ENCODE measurements around the gene CLDN10.
"Not testable (repeated sequence)": the region's sequence is repeated elsewhere in the genome, so short reads cannot be mapped to it uniquely, and the experiment has no call there.

The CLDN10 gene

DNA sequence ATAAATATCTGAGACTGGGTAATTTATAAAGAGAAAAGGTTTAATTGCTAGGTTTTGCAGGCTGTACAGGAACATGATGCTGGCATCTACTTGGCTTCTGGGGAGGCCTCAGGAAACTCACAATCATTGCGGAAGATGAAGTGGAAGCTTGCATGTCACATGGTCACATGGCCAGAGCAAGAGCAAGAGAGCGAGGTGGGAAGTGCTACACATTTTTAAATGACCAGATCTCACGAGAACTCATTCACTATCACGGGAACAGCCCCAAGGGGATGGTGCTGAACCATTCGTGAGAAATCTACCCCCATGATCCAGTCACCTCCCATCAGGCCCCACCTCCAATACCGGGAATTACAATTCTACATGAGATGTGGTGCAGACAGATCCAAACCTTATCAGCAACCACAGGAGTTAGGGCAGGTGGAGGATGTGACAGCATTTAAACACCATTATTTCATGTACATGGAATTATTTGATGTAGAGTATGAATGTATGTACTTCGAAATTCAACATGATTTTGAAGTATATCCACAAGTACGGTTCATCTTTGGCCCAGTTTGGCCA lies 10.5 kb upstream of the CLDN10 start:
- no peak for DNase-seq (ENCODE audit: low spot score)

- DNase-seq (ENCODE audit: low spot score) = no peak
These were observed 8.2 kb upstream of the CLDN10 start for GRCh38 chr13:95544293-95544692.

GRCh38 chr13:95546919-95547318 lies 5.6 kb upstream of the CLDN10 start:
- no peak for DNase-seq (ENCODE audit: low spot score)

- no peak for DNase-seq (ENCODE audit: low spot score)
These were observed 4.9 kb upstream of the CLDN10 start for GRCh38 chr13:95547531-95548167.

DNA sequence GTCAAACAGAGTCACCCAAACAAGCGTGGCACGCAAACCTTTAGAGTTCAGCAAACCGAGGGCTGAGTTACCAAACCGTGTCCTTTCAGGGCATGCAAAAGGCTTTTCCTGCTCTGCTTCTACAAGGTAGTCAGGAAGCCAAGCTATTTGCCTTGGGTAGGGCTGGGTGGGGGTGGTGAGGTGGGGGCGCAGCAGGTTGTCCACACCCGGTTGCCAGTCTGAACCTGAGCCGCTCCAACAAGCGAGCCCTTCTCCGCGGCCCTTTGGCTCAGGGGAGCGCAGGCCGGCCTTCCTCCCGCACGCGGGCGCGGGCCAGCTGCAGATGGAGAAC lies 347 bp upstream of the CLDN10 start:
- DNase-seq (ENCODE audit: low spot score) = no peak

DNA sequence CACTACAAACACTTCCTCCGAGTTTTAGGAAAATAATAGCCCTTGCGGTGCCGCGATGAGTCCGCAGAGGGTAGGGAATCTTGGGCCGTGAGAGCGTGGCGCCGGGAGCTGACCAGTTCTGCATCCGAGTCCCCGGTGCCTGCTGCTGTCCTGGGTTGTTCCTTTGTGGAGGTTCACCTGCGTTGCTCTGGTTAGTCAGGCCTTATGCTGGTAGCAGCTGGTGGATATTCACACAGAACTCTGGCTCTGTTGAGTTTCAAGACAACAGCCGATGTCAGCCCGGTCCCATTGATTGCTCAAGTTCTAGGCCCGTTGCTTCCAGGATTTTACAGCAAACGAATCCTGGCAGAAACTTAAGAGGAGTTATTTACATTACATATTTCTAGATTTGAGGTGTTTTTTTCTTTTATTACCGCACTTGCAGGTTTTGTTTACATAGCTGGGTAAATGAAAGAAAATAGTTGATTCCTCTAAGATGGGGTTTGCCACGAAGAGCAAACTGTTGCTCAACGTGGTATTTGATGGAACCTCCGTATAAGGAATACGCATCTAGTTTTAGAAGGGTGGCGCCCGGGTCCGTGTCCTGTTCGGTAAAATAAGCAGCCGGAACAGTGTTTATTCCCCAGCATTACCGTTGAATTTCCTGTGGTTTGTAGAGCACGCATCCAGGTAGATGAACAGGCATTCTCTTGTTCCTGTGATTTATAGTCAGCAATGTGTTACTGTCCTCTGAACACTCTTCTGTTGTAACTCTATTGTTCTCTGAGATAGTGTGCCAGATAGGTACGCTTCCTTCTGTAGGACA lies 1.3 kb downstream of the CLDN10 start:
- no peak for DNase-seq (ENCODE audit: low spot score)

GRCh38 chr13:95557013-95557412 lies 4.5 kb downstream of the CLDN10 start:
- DNase-seq (ENCODE audit: low spot score) = no peak

DNA sequence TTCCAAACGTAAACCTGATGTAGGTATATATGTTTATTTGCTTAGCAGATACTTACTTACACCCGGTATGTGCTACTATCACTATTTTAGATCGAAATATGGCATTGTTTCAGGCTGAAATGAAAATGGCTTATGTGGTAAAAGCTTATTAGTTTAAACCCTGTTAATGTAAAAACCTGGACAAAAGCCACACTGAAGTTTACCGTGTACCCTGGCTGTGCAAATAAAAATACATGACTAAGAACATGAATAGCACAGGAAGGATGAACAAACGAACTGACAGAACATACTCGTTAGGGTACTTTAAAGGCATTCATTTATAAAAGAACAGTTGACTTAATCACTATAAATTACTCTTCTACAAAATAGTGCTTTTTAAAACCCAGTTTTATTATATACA lies 6.6 kb downstream of the CLDN10 start:
- no peak for DNase-seq (ENCODE audit: low spot score)

- DNase-seq (ENCODE audit: low spot score) = no peak
These were observed 7.9 kb downstream of the CLDN10 start for GRCh38 chr13:95560387-95560786.

DNA sequence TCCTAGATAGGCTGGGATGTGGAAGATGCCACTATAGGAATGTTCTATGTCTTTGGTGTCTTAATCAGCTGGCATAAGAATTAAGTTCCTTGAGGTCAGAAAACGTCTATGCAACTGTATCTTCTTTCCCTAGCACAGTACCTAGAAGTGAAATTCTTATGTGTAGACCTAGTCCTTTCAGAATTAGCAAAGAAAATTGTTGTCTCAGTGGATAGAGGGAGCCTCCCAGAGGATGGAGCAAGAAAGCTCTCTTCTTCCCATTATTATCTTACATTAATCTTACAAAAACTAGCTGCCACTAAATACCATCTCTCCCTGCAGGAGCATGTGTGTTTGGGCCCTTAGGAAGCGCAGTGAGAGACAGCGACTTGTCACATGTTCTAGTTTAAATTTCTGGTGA lies 11.6 kb downstream of the CLDN10 start:
- no peak for DNase-seq (ENCODE audit: low spot score)

DNA sequence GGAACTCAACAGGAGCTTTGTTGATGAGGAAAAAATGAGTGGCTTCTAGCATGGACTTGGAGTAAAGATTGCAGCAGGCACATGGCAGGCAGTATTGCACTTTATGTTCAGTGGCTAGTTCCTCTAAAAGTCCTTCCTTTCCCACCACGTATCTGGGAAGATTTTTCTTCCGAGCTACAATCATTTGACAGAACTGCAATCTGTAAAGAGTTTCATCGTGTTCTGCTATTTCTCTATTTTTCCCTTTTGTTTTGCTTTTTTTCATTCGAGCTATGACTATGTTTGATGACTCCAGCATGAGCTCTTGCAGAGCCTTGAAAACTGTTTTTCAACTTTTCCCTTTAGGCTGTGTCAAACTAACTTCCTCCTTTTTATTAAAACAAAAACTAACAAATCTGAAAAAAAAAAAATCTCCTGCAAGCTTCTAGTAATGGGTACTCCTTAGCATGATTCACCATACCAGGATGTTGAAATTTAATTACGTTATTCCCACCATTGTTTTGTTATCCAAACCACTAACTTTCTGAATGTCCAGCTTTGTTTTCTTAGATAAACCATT lies 12.3 kb downstream of the CLDN10 start:
- peak; percentile 10 for DNase-seq (ENCODE audit: low spot score)

- DNase-seq (ENCODE audit: low spot score) = not testable (repeated sequence)
These were observed 13.2 kb downstream of the CLDN10 start for GRCh38 chr13:95565758-95566157.

GRCh38 chr13:95568131-95568530 lies 15.6 kb downstream of the CLDN10 start:
- no peak for DNase-seq (ENCODE audit: low spot score)

DNA sequence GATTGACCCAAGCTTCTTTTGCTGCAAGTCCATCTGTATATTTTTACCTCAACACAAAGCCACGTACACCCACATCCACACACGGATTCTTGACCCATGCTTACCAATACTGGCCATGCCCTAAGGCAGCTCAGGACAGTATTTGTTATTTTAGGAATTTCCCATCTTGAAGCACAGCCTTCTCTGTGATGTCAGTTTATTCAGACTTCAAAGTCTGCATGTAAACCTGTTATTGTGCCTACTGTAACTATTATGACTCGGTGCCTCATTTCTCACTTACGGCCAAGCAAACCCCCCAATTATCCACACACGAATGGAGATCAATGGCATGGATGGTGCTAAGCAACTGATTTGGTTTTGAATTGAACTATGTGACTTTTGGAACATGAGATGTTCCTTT lies 17.5 kb downstream of the CLDN10 start:
- no peak for DNase-seq (ENCODE audit: low spot score)

DNA sequence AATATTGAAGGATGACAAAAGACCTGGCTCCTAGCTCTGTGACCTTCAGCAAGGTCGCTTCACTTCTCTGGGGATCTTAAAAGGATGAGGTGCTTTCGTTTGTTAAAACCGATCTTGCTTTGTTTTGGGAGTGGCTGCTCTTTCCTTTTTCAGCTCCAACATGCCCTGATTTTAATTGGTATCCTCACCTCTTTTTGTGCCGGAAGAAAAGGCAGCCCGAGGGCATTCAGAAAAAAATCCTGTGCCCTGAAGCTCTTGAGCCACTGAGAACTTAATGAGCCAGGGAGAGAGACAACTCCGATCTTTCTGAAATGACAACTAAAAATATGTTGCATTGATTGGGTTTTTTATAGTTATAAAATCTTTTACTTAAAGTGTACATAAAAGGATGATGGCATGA lies 19.4 kb downstream of the CLDN10 start:
- DNase-seq (ENCODE audit: low spot score) = no peak

DNA sequence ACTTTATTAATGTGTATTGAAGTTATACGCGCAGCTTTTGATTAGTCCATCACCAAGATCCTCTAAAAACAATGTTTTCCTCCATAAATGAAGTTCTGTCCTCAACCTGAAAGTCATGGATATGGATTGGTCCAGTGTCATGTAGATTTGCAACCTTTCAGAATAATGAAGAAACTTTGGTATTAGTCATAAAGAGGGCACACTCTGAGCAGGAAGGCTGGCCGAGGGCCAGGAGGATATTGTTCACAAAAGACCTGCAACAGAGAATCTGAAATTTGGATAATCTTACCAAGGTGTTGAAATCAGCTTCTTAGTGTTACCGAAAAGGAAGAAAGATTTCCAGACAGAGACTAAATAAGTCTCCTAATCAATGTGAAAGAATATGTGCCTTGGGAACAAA lies 20.7 kb downstream of the CLDN10 start:
- no peak for DNase-seq (ENCODE audit: low spot score)

- no peak for DNase-seq (ENCODE audit: low spot score)
These were observed 26.8 kb downstream of the CLDN10 start for GRCh38 chr13:95579303-95579702.

GRCh38 chr13:95585867-95586266 lies 33.3 kb downstream of the CLDN10 start:
- DNase-seq (ENCODE audit: low spot score) = no peak

DNA sequence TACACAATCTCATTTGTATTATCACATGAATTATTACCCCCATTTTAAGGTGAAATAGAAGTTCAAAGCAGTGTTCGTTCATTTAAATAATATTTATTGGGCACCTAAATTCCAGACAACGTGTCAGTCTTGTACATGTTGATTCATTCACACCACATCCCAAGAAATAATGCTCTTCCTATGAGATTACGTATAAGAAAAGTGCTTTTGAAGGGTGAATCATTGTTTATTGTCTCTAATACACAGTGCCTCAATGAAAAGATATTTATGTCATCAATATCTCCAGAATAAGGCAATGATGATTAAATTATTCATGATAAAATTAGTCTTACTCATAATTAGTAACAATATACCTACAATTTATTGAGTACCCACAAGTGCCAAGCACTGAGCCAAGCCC lies 35.6 kb downstream of the CLDN10 start:
- DNase-seq (ENCODE audit: low spot score) = no peak

GRCh38 chr13:95588721-95589120 lies 36.2 kb downstream of the CLDN10 start:
- DNase-seq (ENCODE audit: low spot score) = no peak

- no peak for DNase-seq (ENCODE audit: low spot score)
These were observed 40.9 kb downstream of the CLDN10 start for GRCh38 chr13:95593462-95593861.

DNA sequence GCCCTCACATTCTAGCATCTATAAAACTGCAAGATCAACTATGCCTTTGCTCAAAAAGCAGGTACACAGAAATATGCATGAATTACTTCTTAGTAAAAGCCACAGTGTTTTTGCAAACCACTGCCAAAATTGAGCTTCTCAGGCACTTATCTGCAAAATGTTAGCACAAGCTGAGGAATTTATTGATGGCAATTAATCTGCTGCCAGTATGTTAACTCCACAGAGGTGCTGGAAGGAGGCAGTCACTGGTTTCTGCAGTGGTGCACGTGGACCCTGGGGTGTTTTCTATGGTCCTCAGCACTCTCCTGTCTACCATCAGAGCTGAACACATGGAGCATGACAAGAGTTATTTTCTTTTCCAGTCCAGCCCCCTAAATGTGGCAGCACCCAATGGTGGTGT lies 44.2 kb downstream of the CLDN10 start:
- DNase-seq (ENCODE audit: low spot score) = no peak

DNA sequence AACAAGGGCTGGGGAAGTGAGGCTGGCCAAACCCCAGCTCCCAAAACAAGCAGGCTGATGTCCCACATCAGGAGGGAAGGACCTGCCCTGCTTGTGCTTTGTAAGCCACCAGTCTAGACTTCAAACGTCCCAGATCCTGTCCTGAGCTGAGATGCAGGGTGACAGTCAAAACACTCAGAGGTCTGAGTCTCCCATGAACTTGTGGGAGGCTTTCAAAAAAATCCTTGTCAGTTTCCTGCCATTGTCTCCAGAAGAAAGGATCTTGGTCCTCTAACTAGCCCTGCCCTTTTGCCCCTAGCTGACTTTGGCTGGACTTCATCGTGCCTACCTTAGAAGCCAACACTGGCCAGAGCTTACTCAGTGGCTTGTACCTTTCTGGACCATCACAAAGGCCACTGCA lies 48.7 kb downstream of the CLDN10 start:
- DNase-seq (ENCODE audit: low spot score) = peak; percentile 65

All from kidney capillary endothelial cell (primary cell).